Measurements from ENCODE around the gene COPG2.

Gene COPG2

GRCh38 chr7:130700760-130701159 lies 32.2 kb upstream of the COPG2 start:
- Histone ChIP-seq H2AFZ (ENCODE audit: low read depth, low read length, severe bottlenecking) (no peak overlapping the region), H3F3A (ENCODE audit: insufficient read depth) (no peaks in the 10 kb centered on the region), H3K79me2 (ENCODE audit: insufficient read depth, low read length) (no peaks in the 10 kb centered on the region), H3K36me3 (ENCODE audit: low read length) (no peaks in the 10 kb centered on the region), H3K9me2 (replicated peaks; ENCODE audit: insufficient read depth, low read length) (no peaks in the 10 kb centered on the region), H3K4me2 (ENCODE audit: low read depth, low read length, poor library complexity, severe bottlenecking) (no peak overlapping the region), H3K9ac (ENCODE audit: low read length) (no peak overlapping the region), H3K9me3 (ENCODE audit: insufficient read depth, low read length) (no peaks in the 10 kb centered on the region), H3K4me3 (ENCODE audit: insufficient read depth, low read length, poor library complexity, severe bottlenecking) (no peak overlapping the region), H4K20me1 (ENCODE audit: low read depth, low read length) (no peaks in the 10 kb centered on the region), H3K27ac (ENCODE audit: low read depth, low read length) (no peak overlapping the region), H3K27me3 (ENCODE audit: low read length) (no peaks in the 10 kb centered on the region)
- no peak for TF ChIP-seq EZH2phosphoT487 (conservative IDR thresholded peaks at IDR 0.05; ENCODE audit: low read length)
- TF ChIP-seq CTCF (IDR thresholded peaks at IDR 0.05; ENCODE audit: insufficient read depth, low read length, poor library complexity, severe bottlenecking), result no peak

- no peak overlapping the region for H3K4me3 ChIP-seq (ENCODE audit: insufficient read depth, low read length, poor library complexity, severe bottlenecking)
- H3K9ac ChIP-seq (ENCODE audit: low read length), result no peak overlapping the region
- no peaks in the 10 kb centered on the region for H3K27me3 ChIP-seq (ENCODE audit: low read length)
- no peak overlapping the region for H2AFZ ChIP-seq (ENCODE audit: low read depth, low read length, severe bottlenecking)
- no peaks in the 10 kb centered on the region for H3K79me2 ChIP-seq (ENCODE audit: insufficient read depth, low read length)
- no peak overlapping the region for H3K27ac ChIP-seq (ENCODE audit: low read depth, low read length)
- TF ChIP-seq EZH2phosphoT487 (conservative IDR thresholded peaks at IDR 0.05; ENCODE audit: low read length) (no peak), CTCF (IDR thresholded peaks at IDR 0.05; ENCODE audit: insufficient read depth, low read length, poor library complexity, severe bottlenecking) (no peak)
- H4K20me1 ChIP-seq (ENCODE audit: low read depth, low read length), result no peaks in the 10 kb centered on the region
- H3K9me2 ChIP-seq (replicated peaks; ENCODE audit: insufficient read depth, low read length), result no peaks in the 10 kb centered on the region
- H3K36me3 ChIP-seq (ENCODE audit: low read length), result no peaks in the 10 kb centered on the region
- H3F3A ChIP-seq (ENCODE audit: insufficient read depth), result no peaks in the 10 kb centered on the region
- no peaks in the 10 kb centered on the region for H3K9me3 ChIP-seq (ENCODE audit: insufficient read depth, low read length)
- H3K4me2 ChIP-seq (ENCODE audit: low read depth, low read length, poor library complexity, severe bottlenecking), result no peak overlapping the region
Observed at GRCh38 chr7:130699686-130700085, 31.1 kb upstream of the COPG2 start.

GRCh38 chr7:130697820-130698219 lies 29.3 kb upstream of the COPG2 start:
- H3F3A ChIP-seq (ENCODE audit: insufficient read depth), result no peaks in the 10 kb centered on the region
- no peaks in the 10 kb centered on the region for H3K9me2 ChIP-seq (replicated peaks; ENCODE audit: insufficient read depth, low read length)
- H3K36me3 ChIP-seq (ENCODE audit: low read length), result no peaks in the 10 kb centered on the region
- H3K4me2 ChIP-seq (ENCODE audit: low read depth, low read length, poor library complexity, severe bottlenecking), result no peak overlapping the region
- no peak overlapping the region for H3K9ac ChIP-seq (ENCODE audit: low read length)
- H3K27ac ChIP-seq (ENCODE audit: low read depth, low read length), result no peak overlapping the region
- H3K4me3 ChIP-seq (ENCODE audit: insufficient read depth, low read length, poor library complexity, severe bottlenecking), result no peak overlapping the region
- no peaks in the 10 kb centered on the region for H3K9me3 ChIP-seq (ENCODE audit: insufficient read depth, low read length)
- no peaks in the 10 kb centered on the region for H3K27me3 ChIP-seq (ENCODE audit: low read length)
- H2AFZ ChIP-seq (ENCODE audit: low read depth, low read length, severe bottlenecking), result no peak overlapping the region
- TF ChIP-seq EZH2phosphoT487 (conservative IDR thresholded peaks at IDR 0.05; ENCODE audit: low read length) (no peak), CTCF (IDR thresholded peaks at IDR 0.05; ENCODE audit: insufficient read depth, low read length, poor library complexity, severe bottlenecking) (no peak)
- H3K79me2 ChIP-seq (ENCODE audit: insufficient read depth, low read length), result no peaks in the 10 kb centered on the region
- H4K20me1 ChIP-seq (ENCODE audit: low read depth, low read length), result no peaks in the 10 kb centered on the region
